PFSK-1 (cell line): ENCODE results near the gene GADD45GIP1.

Source experiments
- FOXP2 ChIP-seq: optimal IDR thresholded peaks from 2 replicates; pipeline ENCODE3; 2011; ENCODE audit warnings: borderline replicate concordance, control low read depth, inconsistent platforms; ENCODE audit not compliant: insufficient read depth; ENCODE audit errors: extremely low read length, extremely low read depth
- POLR2AphosphoS5 ChIP-seq: IDR thresholded peaks from 2 replicates; pipeline ENCODE4 v1.6.1; 2012; ENCODE audit warnings: low read depth, mild to moderate bottlenecking, control low read depth, low read length, moderate library complexity
- TAF1 ChIP-seq: IDR thresholded peaks from 2 replicates; pipeline ENCODE4 v1.6.1; 2012; ENCODE audit warnings: low read length, control low read depth, borderline replicate concordance; ENCODE audit not compliant: insufficient read depth
- TF ChIP-seq, protein P1 (sequence below), 2 experiments: IDR thresholded peaks; 2 replicates each; pipeline versions ENCODE4 v1.6.1 to v1.8.0; 2011 to 2012; ENCODE audit warnings: low read depth in 2 of 2, low read length in 2 of 2, control low read depth in 1 of 2, inconsistent platforms in 1 of 2, mild to moderate bottlenecking in 1 of 2, moderate library complexity in 1 of 2; ENCODE audit not compliant: insufficient read depth in 1 of 2

DNA sequence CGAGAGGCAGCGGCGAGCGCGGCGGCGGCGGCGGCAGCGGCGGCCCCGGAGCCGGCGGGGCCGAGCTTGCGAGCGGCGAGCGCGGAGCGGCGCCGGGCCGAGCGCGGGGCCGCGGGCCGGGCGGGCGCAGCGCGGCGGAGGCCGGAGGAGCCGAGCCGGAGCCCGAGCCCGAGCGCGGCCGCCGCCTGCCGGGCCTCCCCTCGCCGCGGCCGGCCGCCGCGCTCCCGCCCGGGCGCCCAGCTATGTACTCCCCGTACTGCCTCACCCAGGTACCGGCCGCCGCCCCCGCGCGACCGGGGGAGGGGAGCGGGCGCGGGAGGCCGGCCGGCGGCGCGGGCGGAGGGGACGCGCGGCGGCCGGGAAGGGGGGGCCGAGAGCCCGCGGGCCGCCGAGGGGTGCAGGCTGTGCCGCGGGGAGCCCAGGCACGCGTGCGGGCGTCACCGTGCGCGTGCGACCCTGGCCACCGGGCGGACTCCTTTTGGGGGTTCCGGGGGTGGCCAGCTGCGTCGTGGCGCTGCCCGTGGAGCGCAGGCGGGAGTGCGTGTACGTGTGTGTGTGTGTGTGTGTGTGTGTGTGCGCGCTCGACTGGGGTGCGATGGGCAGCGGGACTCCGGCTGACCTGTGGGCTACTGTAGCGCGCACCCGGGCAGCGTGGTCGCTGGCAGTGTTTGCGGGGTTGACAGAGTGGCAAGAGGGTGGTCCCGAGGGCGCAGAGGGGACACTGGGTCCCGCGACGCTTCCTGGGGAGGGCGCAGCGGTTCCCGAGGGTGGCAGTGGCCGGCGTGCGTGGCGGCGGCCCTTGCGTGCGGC, 38.8 kb upstream of the GADD45GIP1 start:
- TF ChIP-seq, protein P1, sequence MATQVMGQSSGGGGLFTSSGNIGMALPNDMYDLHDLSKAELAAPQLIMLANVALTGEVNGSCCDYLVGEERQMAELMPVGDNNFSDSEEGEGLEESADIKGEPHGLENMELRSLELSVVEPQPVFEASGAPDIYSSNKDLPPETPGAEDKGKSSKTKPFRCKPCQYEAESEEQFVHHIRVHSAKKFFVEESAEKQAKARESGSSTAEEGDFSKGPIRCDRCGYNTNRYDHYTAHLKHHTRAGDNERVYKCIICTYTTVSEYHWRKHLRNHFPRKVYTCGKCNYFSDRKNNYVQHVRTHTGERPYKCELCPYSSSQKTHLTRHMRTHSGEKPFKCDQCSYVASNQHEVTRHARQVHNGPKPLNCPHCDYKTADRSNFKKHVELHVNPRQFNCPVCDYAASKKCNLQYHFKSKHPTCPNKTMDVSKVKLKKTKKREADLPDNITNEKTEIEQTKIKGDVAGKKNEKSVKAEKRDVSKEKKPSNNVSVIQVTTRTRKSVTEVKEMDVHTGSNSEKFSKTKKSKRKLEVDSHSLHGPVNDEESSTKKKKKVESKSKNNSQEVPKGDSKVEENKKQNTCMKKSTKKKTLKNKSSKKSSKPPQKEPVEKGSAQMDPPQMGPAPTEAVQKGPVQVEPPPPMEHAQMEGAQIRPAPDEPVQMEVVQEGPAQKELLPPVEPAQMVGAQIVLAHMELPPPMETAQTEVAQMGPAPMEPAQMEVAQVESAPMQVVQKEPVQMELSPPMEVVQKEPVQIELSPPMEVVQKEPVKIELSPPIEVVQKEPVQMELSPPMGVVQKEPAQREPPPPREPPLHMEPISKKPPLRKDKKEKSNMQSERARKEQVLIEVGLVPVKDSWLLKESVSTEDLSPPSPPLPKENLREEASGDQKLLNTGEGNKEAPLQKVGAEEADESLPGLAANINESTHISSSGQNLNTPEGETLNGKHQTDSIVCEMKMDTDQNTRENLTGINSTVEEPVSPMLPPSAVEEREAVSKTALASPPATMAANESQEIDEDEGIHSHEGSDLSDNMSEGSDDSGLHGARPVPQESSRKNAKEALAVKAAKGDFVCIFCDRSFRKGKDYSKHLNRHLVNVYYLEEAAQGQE (IDR thresholded peaks at IDR 0.05; ENCODE audit: insufficient read depth in 1 of 2, low read depth in 2 of 2, low read length in 2 of 2) = no peak
- TF ChIP-seq TAF1 = no peak
- TF ChIP-seq FOXP2 = no peak
- no peak for TF ChIP-seq POLR2AphosphoS5
